Body of pancreas (tissue), 4 donors: ENCODE results near the gene ATE1.

Source experiments
- CTCF ChIP-seq, 7 experiments: fragments of 450-650 bp in 4 of 7; fragments of 200-600 bp in 3 of 7; sonication (generic) in 3 of 7; IDR thresholded peaks; one replicate each; pipeline ENCODE4 v1.5.1; 2016 to 2019; ENCODE audit warnings: antibody characterized with exemption in 7 of 7
- POLR2A ChIP-seq, 3 donors: fragments of 450-650 bp; IDR thresholded peaks; one replicate each; pipeline ENCODE4 v1.6.1; 2016; ENCODE audit warnings: antibody characterized with exemption in 3 of 3, mild to moderate bottlenecking in 2 of 3

- TF ChIP-seq CTCF (IDR thresholded peaks at IDR 0.05): no peak
- no peak for TF ChIP-seq POLR2A (IDR thresholded peaks at IDR 0.05)
Measured at GRCh38 chr10:121713486-121713885, 214.3 kb downstream of the ATE1 start.
